HG03103 (cell line): ENCODE measurements around the gene FAHD1.
A peak's percentile ranks its signal among the peaks of the same experiment; 100 is the strongest.

Experiments used
- ATAC-seq: cut with Tn5 transposase; IDR thresholded peaks from one replicate; pipeline ENCODE4 v1.9.1; 2021; ENCODE audit warnings: low read depth; ENCODE audit not compliant: unreplicated experiment

The FAHD1 gene

GRCh38 chr16:1826691-1827573, at the start of gene FAHD1, which contains the start of gene HAGH:
FAHD1 (plus strand) TSS chr16:1827206; CDS start chr16:1827239, 33 bp downstream.
HAGH (minus strand) TSS chr16:1826825; CDS start chr16:1826787, 38 bp downstream.
- ATAC-seq: peak; percentile 79

DNA sequence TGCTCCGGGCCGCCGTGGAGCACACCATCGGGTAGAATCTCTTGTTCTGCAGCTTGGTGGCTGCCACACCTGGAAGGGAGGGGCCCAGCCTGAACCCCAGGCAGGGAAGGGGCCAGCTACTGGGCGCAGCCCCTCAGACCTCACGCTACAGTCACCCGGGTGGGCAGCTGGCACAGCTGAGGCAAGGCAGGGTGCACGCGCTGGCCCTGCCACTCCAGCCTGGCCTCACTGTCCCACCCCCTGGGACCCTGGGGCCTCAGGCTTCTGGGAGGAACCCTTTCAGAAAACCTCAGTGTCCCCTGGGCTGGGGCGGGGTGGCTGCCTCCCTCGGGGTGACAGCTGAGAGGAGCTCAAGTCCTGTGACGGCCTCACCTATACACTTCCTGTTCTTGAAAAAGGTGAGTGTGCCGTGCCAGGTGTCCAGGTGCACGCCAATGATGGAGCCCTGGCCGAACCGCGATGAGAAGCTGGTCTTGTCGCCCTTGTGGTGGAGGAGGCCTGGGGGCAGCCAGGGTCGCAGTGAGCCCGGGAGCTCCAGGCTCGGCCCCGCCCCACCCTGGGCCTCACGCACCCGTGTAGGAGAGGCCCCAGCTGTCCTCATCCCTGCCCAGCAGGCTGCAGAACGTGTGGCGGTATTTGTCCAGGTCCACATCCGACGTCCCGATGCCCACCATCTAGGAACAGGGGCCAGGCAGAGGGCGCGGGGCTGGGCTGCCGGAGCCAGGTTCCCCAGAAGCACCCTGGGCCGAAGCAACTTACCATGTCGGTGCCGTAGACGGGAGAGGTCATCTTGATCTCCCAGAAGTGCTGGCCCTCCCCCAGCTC, 49.4 kb upstream of the FAHD1 start:
- ATAC-seq: no peak

GRCh38 chr16:1778200-1779179, 48.5 kb upstream of the FAHD1 start:
- ATAC-seq: no peak

GRCh38 chr16:1779234-1779701, 47.7 kb upstream of the FAHD1 start:
- no peak for ATAC-seq

DNA sequence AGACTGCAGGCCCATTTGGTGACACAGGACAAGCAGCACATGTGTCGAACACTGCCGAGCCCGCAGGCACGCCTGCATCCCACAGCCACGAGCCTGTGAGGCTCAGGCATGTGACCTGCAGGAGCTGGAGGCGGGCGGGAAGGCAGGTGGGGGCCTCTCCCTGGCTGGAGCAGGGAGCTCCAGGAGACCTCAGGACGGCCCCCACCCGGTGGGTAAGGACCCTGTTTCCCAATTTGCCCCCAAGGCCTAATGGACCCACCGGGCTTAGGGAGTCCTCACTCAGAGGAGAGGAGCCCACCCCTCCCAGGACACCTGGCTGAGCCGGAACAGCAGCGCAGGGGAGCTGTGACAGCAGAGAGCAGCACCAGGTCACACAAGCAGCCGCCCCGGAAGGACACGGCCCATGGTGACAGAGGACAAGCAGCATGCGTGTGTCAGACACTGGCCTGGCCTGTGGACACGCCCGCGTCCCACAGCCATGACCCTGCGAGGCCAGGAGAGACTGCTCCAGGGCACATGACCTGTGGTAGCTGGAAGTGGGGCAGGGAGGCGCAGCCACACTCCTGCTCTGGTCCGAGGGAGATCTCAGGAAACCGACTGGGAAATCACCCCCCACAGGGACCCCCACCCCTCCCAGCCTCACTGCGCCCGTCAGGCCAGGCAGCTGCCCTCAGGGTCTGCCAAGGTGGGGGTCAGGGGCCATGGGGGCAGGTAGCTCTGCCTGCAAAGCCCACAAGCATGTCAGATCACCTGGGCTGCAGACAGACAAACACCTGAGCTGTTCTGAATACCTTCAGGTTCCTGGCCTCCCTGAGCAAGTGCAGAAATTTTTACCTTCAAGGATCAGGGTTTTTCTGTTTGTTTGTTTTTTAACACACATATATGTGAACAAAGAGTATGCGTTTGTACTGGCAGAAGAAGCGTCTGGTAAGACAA, 47.0 kb upstream of the FAHD1 start:
- ATAC-seq: no peak

DNA sequence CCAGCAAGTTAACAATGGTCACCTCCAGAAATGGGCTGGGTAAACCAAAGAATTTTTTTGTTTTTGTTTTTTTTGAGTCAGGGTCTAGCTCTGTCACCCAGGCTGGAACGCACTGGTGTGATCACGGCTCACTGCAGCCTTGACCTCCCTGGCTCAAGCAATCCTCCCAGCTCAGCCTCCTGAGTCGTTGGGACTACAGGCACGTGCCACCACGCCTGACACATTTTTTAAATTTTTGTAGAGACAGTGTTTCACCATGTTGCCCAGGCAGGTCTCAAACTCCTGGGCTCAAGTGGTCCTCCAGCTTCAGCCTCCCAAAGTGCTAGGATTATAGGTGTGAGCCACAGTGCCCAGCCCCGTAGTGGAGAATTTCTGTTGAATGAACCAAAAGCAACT, 46.3 kb upstream of the FAHD1 start:
- ATAC-seq: no peak

GRCh38 chr16:1781254-1781653, 45.8 kb upstream of the FAHD1 start:
- ATAC-seq: no peak

DNA sequence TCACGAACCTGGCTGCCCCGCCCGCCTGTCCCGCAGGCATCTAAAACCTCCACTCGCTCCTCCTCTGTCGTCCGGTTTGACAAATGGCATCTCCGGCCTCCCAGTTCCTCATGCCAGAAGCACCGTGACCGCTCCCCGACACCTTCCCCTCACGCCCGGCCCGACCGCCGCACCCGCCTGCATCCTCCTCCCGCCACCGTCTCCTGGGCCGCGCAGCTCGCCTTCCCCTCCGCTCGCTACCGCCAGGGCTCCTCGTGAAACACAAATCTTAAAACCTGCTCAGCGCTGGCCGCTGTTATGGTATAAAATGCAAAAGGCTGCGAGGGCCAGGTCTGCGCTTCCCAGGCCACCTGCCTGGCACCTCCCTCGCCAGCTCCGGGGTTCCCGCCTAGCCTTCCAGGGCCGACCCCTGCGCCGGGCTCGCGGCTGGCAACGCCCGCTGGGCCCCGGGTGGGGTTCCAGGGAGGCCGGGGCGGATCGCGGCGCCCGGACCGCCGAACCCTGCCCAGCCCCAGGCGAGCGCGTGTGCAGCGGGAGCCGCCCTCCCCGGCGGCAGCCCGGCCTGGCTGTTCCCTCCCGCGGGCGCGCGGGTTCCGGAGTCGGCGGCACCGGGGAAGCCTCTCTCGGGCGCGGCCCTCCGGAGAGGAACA, 45.1 kb upstream of the FAHD1 start:
- ATAC-seq: peak; percentile 0

- ATAC-seq: peak; percentile 76
These were observed 44.4 kb upstream of the FAHD1 start, which contains the start of the genes NUBP2 and SPSB3 for GRCh38 chr16:1782408-1783264. NUBP2 (plus strand) TSS chr16:1782960; CDS start chr16:1783021, 61 bp downstream. SPSB3 (minus strand) TSS chr16:1782571; CDS start chr16:1781483, 1,088 bp downstream.

- no peak for ATAC-seq
These were observed 41.8 kb upstream of the FAHD1 start for GRCh38 chr16:1784977-1785845.

- ATAC-seq: no peak
These were observed 41.2 kb upstream of the FAHD1 start for GRCh38 chr16:1785846-1786170.

DNA sequence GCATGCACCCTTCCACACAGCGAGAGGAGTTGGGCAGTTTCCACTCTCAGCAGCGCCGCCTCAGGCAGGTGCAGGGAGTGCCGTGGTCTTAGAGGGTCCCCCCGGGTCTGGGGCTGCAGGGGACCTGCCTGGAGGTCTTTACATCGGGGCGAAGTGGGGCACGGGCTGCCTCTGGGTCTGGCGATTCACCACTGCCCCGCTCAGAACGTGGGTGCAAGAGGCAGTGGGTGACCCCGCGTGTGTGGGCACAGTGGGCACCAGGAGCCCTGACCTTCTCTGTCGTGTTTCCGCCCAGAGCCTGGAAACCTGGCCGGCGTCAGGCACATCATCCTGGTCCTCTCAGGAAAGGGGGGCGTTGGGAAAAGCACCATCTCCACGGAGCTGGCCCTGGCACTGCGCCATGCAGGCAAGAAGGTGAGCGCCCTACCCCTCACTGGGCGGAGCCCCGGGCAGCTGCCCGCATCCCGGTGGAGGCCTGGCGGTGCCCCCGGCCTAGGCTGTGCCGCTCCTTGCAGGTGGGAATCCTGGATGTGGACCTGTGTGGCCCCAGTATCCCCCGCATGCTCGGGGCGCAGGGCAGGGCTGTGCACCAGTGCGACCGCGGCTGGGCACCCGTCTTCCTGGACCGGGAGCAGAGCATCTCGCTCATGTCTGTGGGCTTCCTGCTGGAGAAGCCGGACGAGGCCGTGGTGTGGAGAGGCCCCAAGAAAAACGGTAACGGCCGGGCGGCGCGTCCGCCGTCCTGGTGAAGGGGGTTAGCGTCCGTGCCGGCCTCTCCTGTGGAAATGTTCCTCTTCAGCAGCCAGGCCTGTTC, 40.6 kb upstream of the FAHD1 start:
- ATAC-seq: no peak

GRCh38 chr16:1787056-1787321, 40.0 kb upstream of the FAHD1 start:
- ATAC-seq: no peak

GRCh38 chr16:1787322-1788094, 39.5 kb upstream of the FAHD1 start:
- ATAC-seq: no peak

GRCh38 chr16:1788095-1788707, 38.8 kb upstream of the FAHD1 start:
- ATAC-seq: no peak
